Coronary artery (tissue), 2 donors: ENCODE data around the gene CTNNA3.

Source experiments
- DNase-seq: peaks from one replicate; pipeline ENCODE4 v3.0.0-alpha.2; 2017; ENCODE audit warnings: low spot score
- H3K27ac ChIP-seq, 2 donors: fragments of 200-600 bp; sonication (generic); one replicate each; pipeline ENCODE4 v1.5.1; 2016 to 2019
- H3K4me3 ChIP-seq: fragments of 200-600 bp; sonication (generic); 2 replicates; pipeline ENCODE4 v1.5.1; 2016; ENCODE audit warnings: mild to moderate bottlenecking, moderate library complexity
- TF ChIP-seq, protein P1 (sequence below): fragments of 200-600 bp; sonication (generic); IDR thresholded peaks from one replicate; pipeline ENCODE4 v1.5.1; 2019; ENCODE audit warnings: antibody characterized with exemption

The CTNNA3 gene

DNA sequence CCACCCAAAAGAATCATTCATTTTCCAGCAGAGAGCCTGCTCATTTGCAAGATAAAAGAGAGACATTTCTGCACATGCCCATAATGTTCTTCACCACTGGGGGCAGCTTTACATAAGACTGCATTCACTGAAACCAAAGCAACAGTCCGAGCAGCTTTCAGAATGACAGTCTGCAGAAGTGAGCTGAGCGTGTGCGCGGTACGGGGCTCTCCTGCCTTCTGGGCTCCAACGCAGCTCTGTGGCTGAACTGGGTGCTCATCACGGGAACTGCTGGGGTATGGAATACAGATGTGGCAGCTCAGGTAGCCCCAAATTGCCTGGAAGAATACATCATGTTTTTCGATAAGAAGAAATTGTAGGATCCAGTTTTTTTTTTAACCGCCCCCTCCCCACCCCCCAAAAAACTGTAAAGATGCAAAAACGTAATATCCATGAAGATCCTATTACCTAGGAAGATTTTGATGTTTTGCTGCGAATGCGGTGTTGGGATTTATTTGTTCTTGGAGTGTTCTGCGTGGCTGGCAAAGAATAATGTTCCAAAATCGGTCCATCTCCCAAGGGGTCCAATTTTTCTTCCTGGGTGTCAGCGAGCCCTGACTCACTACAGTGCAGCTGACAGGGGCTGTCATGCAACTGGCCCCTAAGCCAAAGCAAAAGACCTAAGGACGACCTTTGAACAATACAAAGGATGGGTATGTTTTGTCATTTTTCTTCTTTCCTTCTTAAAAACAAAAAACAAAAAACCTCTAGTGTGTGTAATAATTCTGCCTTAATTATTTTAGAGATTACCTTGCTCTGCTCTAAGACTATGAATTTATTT lies 769.9 kb downstream of the CTNNA3 start, which contains the start of gene LRRTM3:
Gene LRRTM3, plus strand, starts transcription at position 141 of the 820 bp plus-strand sequence.
- no peak within 1 kb of the TSS for H3K27ac ChIP-seq
- DNase-seq, result no peak
- H3K4me3 ChIP-seq, result peak within 1 kb of the TSS; percentile 49
- TF ChIP-seq, protein P1, sequence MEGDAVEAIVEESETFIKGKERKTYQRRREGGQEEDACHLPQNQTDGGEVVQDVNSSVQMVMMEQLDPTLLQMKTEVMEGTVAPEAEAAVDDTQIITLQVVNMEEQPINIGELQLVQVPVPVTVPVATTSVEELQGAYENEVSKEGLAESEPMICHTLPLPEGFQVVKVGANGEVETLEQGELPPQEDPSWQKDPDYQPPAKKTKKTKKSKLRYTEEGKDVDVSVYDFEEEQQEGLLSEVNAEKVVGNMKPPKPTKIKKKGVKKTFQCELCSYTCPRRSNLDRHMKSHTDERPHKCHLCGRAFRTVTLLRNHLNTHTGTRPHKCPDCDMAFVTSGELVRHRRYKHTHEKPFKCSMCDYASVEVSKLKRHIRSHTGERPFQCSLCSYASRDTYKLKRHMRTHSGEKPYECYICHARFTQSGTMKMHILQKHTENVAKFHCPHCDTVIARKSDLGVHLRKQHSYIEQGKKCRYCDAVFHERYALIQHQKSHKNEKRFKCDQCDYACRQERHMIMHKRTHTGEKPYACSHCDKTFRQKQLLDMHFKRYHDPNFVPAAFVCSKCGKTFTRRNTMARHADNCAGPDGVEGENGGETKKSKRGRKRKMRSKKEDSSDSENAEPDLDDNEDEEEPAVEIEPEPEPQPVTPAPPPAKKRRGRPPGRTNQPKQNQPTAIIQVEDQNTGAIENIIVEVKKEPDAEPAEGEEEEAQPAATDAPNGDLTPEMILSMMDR, result peak; percentile 57

DNA sequence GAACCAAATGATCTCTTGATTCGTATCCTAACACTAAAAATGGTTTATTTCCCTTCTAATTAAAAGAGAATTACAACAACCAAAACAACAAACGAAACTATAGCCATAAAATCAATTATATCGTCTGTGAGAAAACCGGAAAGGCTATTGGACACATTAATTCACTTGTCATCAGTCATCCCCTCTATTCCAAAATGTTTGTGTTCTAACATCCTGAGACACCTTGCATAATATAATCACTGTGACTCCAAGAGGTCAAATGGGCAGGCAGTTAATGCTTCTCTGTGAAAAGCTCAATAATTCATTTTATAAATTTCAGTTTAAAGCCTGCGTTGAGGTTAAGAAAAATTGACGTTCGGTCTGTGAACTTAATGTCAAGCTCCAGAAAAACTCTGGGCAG lies 770.6 kb downstream of the CTNNA3 start:
- TF ChIP-seq, protein P1, result no peak
- no peak for DNase-seq
- Histone ChIP-seq H3K27ac (no peak overlapping the region), H3K4me3 (no peak overlapping the region)

DNA sequence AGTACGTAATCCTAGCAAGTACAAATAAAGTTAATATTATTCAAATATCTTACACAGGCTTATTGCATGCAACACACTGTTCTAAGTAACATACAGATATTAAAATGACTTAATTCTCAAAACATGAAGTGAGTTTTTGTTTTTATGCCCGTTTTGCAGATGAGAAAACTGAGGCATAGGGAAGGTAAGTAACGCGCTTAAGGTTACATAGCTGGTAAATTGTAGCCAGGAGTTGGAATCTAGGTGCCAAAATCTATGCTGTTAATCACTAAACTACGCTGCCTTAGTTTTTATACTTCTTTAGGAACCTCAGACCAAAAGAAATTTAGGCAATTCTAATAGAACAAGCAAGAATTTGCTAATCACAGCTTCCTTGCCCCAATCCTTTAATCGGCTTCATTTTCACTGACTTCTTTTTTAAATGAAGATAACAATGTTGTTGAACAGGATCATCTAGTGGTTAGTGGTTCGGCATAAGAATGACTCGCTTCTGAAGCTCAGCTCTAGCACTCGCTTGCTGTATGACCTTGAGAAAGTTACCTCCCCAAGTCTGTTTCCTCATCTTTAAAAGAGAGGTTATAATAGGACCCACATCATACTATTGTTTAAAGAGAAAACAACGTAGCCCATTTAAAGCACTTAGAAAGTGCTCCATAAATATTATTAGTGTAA lies 771.2 kb downstream of the CTNNA3 start:
- TF ChIP-seq, protein P1, result no peak
- no peak for DNase-seq
- Histone ChIP-seq H3K27ac (no peak overlapping the region), H3K4me3 (no peak overlapping the region)

DNA sequence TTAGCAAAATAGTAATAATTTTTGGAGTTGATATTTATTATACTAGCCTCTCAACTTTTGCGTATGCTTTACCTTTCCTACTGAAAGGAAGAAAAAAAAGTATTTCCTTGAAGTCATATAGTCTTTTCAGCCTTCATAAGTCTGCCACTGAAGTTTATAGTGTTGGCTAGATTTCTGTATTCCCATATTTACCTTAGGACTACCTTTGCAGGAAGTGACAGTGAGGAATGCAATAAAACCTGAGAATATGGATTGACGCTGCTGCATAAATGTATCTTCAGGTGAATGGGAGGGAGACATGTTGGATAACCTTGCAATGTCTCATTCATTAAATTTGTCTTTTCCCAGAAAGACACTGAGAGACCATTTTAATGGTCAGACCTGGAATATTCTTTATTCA lies 776.7 kb downstream of the CTNNA3 start:
- no peak overlapping the region for H3K27ac ChIP-seq
- TF ChIP-seq, protein P1, result no peak
- no peak overlapping the region for H3K4me3 ChIP-seq
- DNase-seq, result no peak

DNA sequence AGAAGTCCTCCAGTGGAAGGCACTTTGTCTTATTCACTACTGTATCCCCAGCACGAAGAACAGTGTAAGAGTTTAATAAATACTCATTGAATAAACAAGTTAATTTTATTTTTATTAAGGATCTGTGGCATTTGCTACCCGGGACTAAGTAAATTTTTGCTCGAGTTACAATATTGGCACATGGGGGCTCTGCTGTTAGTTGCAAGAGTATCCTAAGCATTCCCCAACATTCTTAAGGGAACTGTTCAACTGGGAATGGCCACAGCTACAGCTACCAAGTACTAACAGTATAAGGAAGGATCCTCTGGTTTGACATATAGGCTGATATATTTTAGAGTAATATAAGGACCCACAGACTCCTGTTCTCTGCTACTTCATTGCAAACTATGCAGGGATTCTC lies 778.9 kb downstream of the CTNNA3 start:
- Histone ChIP-seq H3K27ac (no peak overlapping the region), H3K4me3 (no peak overlapping the region)
- TF ChIP-seq, protein P1, result no peak
- no peak for DNase-seq

DNA sequence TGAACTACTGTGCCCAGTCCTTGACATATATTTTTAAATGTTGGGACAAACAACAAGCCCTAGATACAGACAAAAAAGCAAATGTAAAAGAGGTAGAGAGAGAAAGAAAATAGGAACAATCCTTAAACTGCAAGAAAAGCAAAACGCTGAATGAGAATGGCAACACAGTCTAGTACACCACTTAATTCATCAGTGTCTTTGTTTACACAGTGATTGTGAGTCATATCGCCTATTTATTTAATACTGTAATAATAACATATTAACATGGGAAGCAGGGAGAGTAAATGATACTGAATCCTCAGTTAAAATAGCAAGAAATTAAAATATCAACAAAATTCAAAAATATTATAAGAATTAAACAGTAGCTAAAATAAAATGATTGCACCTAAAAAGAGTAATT lies 780.0 kb downstream of the CTNNA3 start:
- TF ChIP-seq, protein P1, result no peak

More for the DNA sequence above, 780.0 kb downstream of the CTNNA3 start:
- Histone ChIP-seq H3K4me3 (no peak overlapping the region), H3K27ac (no peak overlapping the region)
- no peak for DNase-seq
